Right lobe of liver (tissue), 6 donors: ENCODE results near the gene HOXB6. TPM values are rescaled to one million over a fixed set of nuclear protein-coding genes. Genes with fewer than 3 reads are reported as not detected.

Experiments
- ATAC-seq, 4 donors: fragments of 200-7000 bp; cut with Tn5 transposase; one replicate each; pipeline ENCODE4 v1.9.1; 2020; ENCODE audit warnings: mild to moderate bottlenecking in 4 of 4, moderate library complexity in 4 of 4
- DNase-seq, 3 donors: peaks; one replicate each; pipeline ENCODE4 v3.0.0-alpha.2; 2020
- H3K27ac ChIP-seq, 3 donors: fragments of 200-600 bp; one replicate each; pipeline ENCODE4 v1.8.0; 2022
- H3K27me3 ChIP-seq, 2 donors: fragments of 200-600 bp; one replicate each; pipeline ENCODE4 v1.8.0; 2022
- H3K36me3 ChIP-seq, 4 donors: fragments of 200-600 bp; sonication (generic) in 1 of 4; one replicate each; pipeline versions ENCODE4 v1.5.1 to v1.8.0; 2017 to 2022; ENCODE audit warnings: control low read depth in 1 of 4
- H3K4me1 ChIP-seq, 4 donors: fragments of 200-600 bp; sonication (generic) in 1 of 4; one replicate each; pipeline versions ENCODE4 v1.5.1 to v1.8.0; 2017 to 2022; ENCODE audit warnings: control low read depth in 1 of 4
- H3K4me3 ChIP-seq, 3 donors: fragments of 200-600 bp; one replicate each; pipeline ENCODE4 v1.8.0; 2022
- H3K9me3 ChIP-seq, 4 donors: fragments of 200-600 bp; sonication (generic) in 1 of 4; one replicate each; pipeline versions ENCODE4 v1.5.1 to v1.8.0; 2017 to 2022; ENCODE audit warnings: control low read depth in 1 of 4
- POLR2A ChIP-seq: fragments of 450-650 bp; IDR thresholded peaks from one replicate; pipeline ENCODE4 v1.6.1; 2017; ENCODE audit warnings: antibody characterized with exemption, mild to moderate bottlenecking
- WGBS: methylation state at CpG from one replicate; pipeline ENCODE4 v1.1.6; 2018; ENCODE audit warnings: low coverage, low lambda C conversion rate; ENCODE audit not compliant: insufficient coverage; ENCODE audit errors: missing lambda C conversion rate; 5-methylcytosine and 5-hydroxymethylcytosine counted together
- intact Hi-C, 2 donors: fragments of 100-400 bp; cut with DNase I; formaldehyde crosslinking; loops; one replicate each; pipeline versions ENCODE4 v1.11.2 to v1.14.1; 2022
- total RNA-seq, 6 experiments: library from RNA; depleted of rRNA in 2 of 6; stranded (reverse); fragments of >200 nt in 2 of 6; fragmentation: NEBNext Ultra II Directional in 3 of 6; extraction: Animal tissue kit (Norgen Biotek cat#: 25700) in 3 of 6; gene quantifications; one replicate each; pipeline versions ENCODE4 v1.1.0 to v1.2.4, GENCODE V29; 2016 to 2023
- TF ChIP-seq, protein P1 (sequence below), 4 donors: fragments of 200-600 bp in 3 of 4; fragments of 450-650 bp in 1 of 4; IDR thresholded peaks; one replicate each; pipeline versions ENCODE4 v1.5.1 to v1.8.0; 2016 to 2022; ENCODE audit warnings: antibody characterized with exemption in 4 of 4, mild to moderate bottlenecking in 2 of 4
- donor health status: DM: no; HTN: yes; CAD: no.
- donor health status: DM: no; HTN: no; CAD: no.
- donor health status: DM: no; HTN: no; CAD: no.
- donor health status: DM: no; HTN: yes; CAD: no.
- donor health status: DM: no; HTN: yes; CAD: no.

HOXB6 gene
- total RNA-seq, 6 experiments from 2014 or later: 0.18 to 0.83 (median 0.56) TPM

DNA sequence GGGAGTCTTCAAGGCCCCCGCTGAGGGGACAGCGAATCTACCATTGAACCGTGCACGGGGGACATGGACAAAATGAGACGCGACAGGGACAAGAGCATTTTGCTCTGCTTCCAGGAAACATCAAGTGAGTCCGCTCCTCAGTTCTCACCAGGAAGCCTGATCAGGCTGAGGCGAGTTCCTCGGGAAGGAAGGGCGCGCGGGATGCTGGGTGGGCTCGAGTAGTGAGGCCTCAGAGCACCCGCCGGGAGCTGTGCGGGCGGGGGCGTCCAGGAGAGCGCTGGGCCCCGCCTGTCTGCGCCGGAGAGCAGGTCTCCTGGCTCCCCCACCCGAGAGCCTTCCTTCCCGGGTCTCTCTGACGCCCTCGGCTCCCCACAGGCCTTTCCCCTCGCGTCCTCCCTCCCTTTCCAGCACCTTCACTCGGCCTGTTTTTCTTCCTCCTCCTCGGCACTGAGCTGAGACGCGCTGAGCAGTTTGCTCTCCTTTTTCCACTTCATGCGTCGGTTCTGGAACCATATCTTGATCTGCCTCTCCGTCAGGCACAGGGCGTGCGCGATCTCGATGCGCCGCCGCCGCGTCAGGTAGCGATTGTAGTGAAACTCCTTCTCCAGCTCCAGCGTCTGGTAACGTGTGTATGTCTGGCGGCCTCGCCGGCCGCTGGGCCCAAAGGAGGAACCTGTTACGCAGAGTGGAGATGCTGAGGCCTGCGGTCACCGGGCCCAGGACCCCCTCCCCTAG, 8.6 kb downstream of the HOXB6 start:
- Histone ChIP-seq H3K36me3 (no peaks in the 10 kb centered on the region), H3K27me3 (peaks cover 0 to 40% of the 10 kb centered on the region in 2 donors), H3K9me3 (no peaks in the 10 kb centered on the region), H3K27ac (no peak overlapping the region), H3K4me3 (no peak overlapping the region), H3K4me1 (peaks cover 0 to 9% (median 0%) of the 10 kb centered on the region in 4 donors)
- DNase-seq (no peak), ATAC-seq (peak in 2 of 4 donors; percentile 27)
- intact Hi-C loops: no loop called here
- TF ChIP-seq, protein P1, sequence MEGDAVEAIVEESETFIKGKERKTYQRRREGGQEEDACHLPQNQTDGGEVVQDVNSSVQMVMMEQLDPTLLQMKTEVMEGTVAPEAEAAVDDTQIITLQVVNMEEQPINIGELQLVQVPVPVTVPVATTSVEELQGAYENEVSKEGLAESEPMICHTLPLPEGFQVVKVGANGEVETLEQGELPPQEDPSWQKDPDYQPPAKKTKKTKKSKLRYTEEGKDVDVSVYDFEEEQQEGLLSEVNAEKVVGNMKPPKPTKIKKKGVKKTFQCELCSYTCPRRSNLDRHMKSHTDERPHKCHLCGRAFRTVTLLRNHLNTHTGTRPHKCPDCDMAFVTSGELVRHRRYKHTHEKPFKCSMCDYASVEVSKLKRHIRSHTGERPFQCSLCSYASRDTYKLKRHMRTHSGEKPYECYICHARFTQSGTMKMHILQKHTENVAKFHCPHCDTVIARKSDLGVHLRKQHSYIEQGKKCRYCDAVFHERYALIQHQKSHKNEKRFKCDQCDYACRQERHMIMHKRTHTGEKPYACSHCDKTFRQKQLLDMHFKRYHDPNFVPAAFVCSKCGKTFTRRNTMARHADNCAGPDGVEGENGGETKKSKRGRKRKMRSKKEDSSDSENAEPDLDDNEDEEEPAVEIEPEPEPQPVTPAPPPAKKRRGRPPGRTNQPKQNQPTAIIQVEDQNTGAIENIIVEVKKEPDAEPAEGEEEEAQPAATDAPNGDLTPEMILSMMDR (IDR thresholded peaks at IDR 0.05): no peak
- no peak for TF ChIP-seq POLR2A
- WGBS: 24% methylated on average over 40 of the region's 54 CpGs

DNA sequence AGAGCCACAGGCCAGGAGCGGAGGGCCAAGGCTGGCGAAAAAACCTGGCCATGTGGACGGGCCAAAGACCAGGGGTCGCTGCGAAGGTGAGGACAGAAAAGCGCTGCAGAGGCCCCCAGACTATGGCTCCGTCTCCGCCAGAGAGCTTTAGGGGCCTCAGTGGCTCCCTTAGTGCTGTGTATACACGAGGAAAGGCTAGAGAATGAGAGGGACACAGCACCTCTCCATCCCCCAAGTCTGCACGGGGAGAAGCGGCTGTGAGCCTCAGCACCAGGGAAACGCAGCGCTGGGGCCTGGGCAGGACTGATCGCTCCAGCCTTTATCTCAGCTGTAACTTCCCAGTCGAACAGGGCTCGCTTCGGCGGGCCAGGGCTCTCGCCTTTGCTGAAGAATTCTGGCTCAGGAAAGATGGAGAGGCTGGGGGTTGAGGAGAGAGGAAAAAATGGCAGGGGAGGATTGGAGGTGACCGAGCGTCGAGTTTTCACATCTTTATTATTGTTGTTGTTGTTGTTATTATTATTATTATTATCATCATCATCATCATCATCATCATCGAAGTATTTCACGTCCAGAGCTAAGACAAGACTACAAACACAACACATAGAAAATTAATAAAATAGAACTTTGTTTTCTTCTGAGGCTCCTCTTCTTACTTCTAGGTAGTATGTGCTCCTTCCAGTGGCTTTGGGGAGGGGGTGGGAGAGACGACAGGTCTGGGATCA, 9.3 kb downstream of the HOXB6 start:
- Histone ChIP-seq H3K27me3 (peaks cover 0 to 45% of the 10 kb centered on the region in 2 donors), H3K4me3 (no peak overlapping the region), H3K36me3 (no peaks in the 10 kb centered on the region), H3K27ac (no peak overlapping the region), H3K4me1 (peaks cover 0 to 9% (median 0%) of the 10 kb centered on the region in 4 donors), H3K9me3 (no peaks in the 10 kb centered on the region)
- DNase-seq (no peak), ATAC-seq (no peak)
- intact Hi-C loops: no loop called here
- no peak for TF ChIP-seq POLR2A
- TF ChIP-seq, protein P1 (IDR thresholded peaks at IDR 0.05): no peak
- 42% methylated on average over 13 of the region's 25 CpGs for WGBS

DNA sequence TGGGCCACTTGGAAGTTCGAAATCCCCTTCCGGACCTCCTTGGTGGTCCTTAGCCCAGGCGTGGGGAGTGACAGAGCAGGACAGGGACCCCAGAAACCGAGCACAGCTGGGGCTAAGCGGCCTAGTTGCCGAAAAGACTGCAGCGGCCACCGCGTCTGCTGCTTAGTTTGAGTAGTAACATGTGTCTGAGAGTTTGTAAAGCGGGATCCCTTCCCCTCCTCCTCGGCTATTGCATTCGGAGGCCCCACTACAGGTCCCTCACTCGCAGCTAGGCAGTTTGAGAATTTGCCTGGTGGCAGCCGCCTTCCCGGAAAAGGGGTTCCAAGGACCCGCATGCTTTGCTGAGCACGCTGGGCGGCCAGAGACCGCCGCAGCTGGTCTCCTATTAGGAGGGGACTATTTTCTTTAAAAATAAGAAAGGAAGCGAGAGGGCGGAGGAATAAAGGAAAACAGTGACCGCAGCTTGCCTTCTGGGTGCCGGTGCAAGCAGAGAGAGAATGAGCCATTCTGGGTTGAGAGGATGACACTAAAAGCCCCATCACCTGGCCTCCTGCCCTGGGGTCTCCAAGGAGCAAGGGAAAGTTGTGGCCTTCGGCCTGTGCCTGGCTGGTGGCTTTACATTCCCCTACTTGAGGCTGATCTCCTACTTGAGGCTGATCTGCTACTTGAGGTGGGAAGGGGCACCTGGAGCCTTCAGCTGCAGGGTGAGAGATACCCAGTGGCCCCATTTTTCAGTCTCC, 10.1 kb downstream of the HOXB6 start:
- Histone ChIP-seq H3K27ac (no peak overlapping the region), H3K9me3 (no peaks in the 10 kb centered on the region), H3K4me3 (no peak overlapping the region), H3K36me3 (no peaks in the 10 kb centered on the region), H3K27me3 (peaks cover 0 to 51% of the 10 kb centered on the region in 2 donors), H3K4me1 (peaks cover 0 to 9% (median 0%) of the 10 kb centered on the region in 4 donors)
- ATAC-seq (no peak), DNase-seq (no peak)
- TF ChIP-seq, protein P1 (IDR thresholded peaks at IDR 0.05): no peak
- no peak for TF ChIP-seq POLR2A
- WGBS: 45% methylated on average over 12 of the region's 25 CpGs
- intact Hi-C loops: no loop called here

DNA sequence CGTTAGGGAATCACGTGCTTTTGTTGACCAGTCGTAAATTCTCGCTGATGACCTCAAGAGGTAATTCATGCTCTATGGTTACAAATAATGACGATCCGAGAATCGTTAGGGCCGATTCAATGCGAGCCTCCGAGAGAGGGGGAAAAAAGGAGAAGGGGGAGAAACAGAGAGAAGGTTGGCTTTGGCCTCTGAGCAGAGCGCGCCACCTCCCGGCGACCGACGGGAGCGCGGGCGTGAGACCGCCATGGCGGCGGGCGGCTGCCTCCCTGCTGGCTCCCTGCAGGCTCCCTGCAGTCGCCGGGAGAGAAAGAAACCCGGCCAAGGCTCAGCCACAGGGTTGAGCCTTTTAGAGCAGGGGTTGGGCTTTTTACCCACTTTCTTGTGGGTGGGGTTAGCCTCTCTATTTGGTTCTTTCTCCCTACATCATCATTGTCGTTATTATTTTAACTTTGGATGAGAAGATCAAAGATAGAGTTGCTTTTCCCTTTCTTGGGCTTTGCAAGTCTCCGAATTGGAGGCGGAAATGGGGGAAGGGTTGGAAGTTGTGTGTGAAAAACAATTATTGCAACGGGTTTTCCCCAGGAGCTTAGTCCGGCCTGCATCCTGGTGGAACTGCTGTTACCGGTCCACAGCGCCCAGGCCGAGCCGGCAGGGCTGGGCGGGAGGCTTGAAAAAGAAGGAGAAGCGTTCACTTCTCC, 10.8 kb downstream of the HOXB6 start:
- H3K36me3 ChIP-seq: no peaks in the 10 kb centered on the region
- no peak overlapping the region for H3K4me3 ChIP-seq
- H3K4me1 ChIP-seq: peaks cover 0 to 9% (median 0%) of the 10 kb centered on the region in 4 donors
- 7% methylated on average over 27 of the region's 37 CpGs for WGBS
- intact Hi-C loops: no loop called here
- ATAC-seq (peak; percentile 74 to 77 (median 76)), DNase-seq (peak in 2 of 3 donors; percentile 68 to 72)
- H3K27ac ChIP-seq: no peak overlapping the region
- H3K9me3 ChIP-seq: no peaks in the 10 kb centered on the region
- peaks cover 0 to 46% of the 10 kb centered on the region in 2 donors for H3K27me3 ChIP-seq
- no peak for TF ChIP-seq POLR2A
- TF ChIP-seq, protein P1 (IDR thresholded peaks at IDR 0.05): peak; percentile 60 to 88 (median 79)
